H9 (cell line): ENCODE results near the gene IRF7. TPM values are rescaled to one million over a fixed set of nuclear protein-coding genes. Genes with fewer than 3 reads are reported as not detected.
A peak's percentile ranks its signal among the peaks of the same experiment; 100 is the strongest.

Experiments
- DNase-seq: peaks from one replicate; pipeline ENCODE4 v3.0.0-alpha.2; 2017
- H2AFZ ChIP-seq: one replicate; pipeline ENCODE4 v1.6.1; 2013; ENCODE audit warnings: mild to moderate bottlenecking, low read length, control low read depth, moderate library complexity
- H2AK5ac ChIP-seq: 2 replicates; pipeline ENCODE4 v1.6.1; 2013; ENCODE audit warnings: low read length, control low read depth, mixed read lengths; ENCODE audit not compliant: insufficient read length
- H2BK120ac ChIP-seq: one replicate; pipeline ENCODE4 v1.6.1; 2013; ENCODE audit warnings: low read depth, mild to moderate bottlenecking, low read length, control low read depth, inconsistent platforms; ENCODE audit not compliant: poor library complexity, severe bottlenecking
- H2BK12ac ChIP-seq: 2 replicates; pipeline ENCODE4 v1.6.1; 2013; ENCODE audit warnings: low read length, control low read depth, mixed read lengths, low read depth; ENCODE audit not compliant: insufficient read length
- H2BK15ac ChIP-seq: 2 replicates; pipeline ENCODE4 v1.6.1; 2013; ENCODE audit warnings: low read depth, low read length, control low read depth
- H2BK20ac ChIP-seq: one replicate; pipeline ENCODE4 v1.6.1; 2013; ENCODE audit warnings: low read depth, mild to moderate bottlenecking, low read length, control low read depth, inconsistent platforms; ENCODE audit not compliant: poor library complexity, severe bottlenecking
- H2BK5ac ChIP-seq: 2 replicates; pipeline ENCODE4 v1.6.1; 2013; ENCODE audit warnings: low read length, control low read depth, mixed read lengths; ENCODE audit not compliant: insufficient read length
- H3K14ac ChIP-seq: 2 replicates; pipeline ENCODE4 v1.6.1; 2013; ENCODE audit warnings: low read length, control low read depth; ENCODE audit not compliant: insufficient read depth
- H3K18ac ChIP-seq: 2 replicates; pipeline ENCODE4 v1.6.1; 2013; ENCODE audit warnings: low read depth, mild to moderate bottlenecking, mixed read lengths, low read length, control low read depth; ENCODE audit not compliant: insufficient read length
- H3K23ac ChIP-seq: 2 replicates; pipeline ENCODE4 v1.6.1; 2013; ENCODE audit warnings: low read length, control low read depth, mixed read lengths, low read depth; ENCODE audit not compliant: insufficient read length
- H3K23me2 ChIP-seq: 2 replicates; pipeline ENCODE4 v1.6.1; 2013; ENCODE audit warnings: low read depth, mild to moderate bottlenecking, mixed read lengths, low read length, control low read depth; ENCODE audit not compliant: insufficient read length, poor library complexity, severe bottlenecking
- H3K27ac ChIP-seq: 2 replicates; pipeline ENCODE4 v1.5.1; 2013; ENCODE audit warnings: low read length, control low read depth, mixed read lengths, low read depth; ENCODE audit not compliant: insufficient read length
- H3K27me3 ChIP-seq: 2 replicates; pipeline ENCODE4 v1.6.1; 2013; ENCODE audit warnings: low read length, control low read depth, inconsistent platforms; ENCODE audit not compliant: insufficient read depth
- H3K4ac ChIP-seq: 2 replicates; pipeline ENCODE4 v1.6.1; 2013; ENCODE audit warnings: low read depth, mild to moderate bottlenecking, control low read depth, inconsistent platforms, low read length, moderate library complexity
- H3K4me1 ChIP-seq: 2 replicates; pipeline ENCODE4 v1.6.1; 2013; ENCODE audit warnings: low read length, control low read depth, inconsistent platforms; ENCODE audit not compliant: insufficient read depth
- H3K4me2 ChIP-seq: 2 replicates; pipeline ENCODE4 v1.6.1; 2013; ENCODE audit warnings: low read length, control low read depth, mixed read lengths; ENCODE audit not compliant: insufficient read length, insufficient read depth
- H3K56ac ChIP-seq: 2 replicates; pipeline ENCODE4 v1.6.1; 2013; ENCODE audit warnings: low read depth, mild to moderate bottlenecking, mixed read lengths, low read length, control low read depth; ENCODE audit not compliant: insufficient read length
- H3K79me1 ChIP-seq: 2 replicates; pipeline ENCODE4 v1.6.1; 2013; ENCODE audit warnings: low read depth, mild to moderate bottlenecking, moderate library complexity, low read length, control low read depth, inconsistent platforms; ENCODE audit not compliant: insufficient read depth, poor library complexity, severe bottlenecking
- H3K79me2 ChIP-seq: 2 replicates; pipeline ENCODE4 v1.6.1; 2013; ENCODE audit warnings: low read length, control low read depth, inconsistent platforms; ENCODE audit not compliant: insufficient read depth
- H3K9ac ChIP-seq: 2 replicates; pipeline ENCODE4 v1.6.1; 2013; ENCODE audit warnings: low read length, control low read depth, mixed read lengths; ENCODE audit not compliant: insufficient read length; ENCODE audit errors: extremely low read depth
- H3K9me3 ChIP-seq: one replicate; pipeline ENCODE4 v1.6.1; 2013; ENCODE audit warnings: low read depth, low read length, inconsistent platforms; ENCODE audit not compliant: control insufficient read depth
- H3T11ph ChIP-seq: one replicate; pipeline ENCODE4 v1.6.1; 2013; ENCODE audit warnings: mild to moderate bottlenecking, low read length, control low read depth, inconsistent platforms
- H4K20me1 ChIP-seq: one replicate; pipeline ENCODE4 v1.6.1; 2013; ENCODE audit not compliant: control insufficient read depth, insufficient read length, insufficient read depth
- H4K5ac ChIP-seq: 2 replicates; pipeline ENCODE4 v1.6.1; 2013; ENCODE audit warnings: low read depth, mild to moderate bottlenecking, mixed read lengths, low read length, control low read depth; ENCODE audit not compliant: insufficient read length
- H4K8ac ChIP-seq: replicated peaks from 2 replicates; pipeline ENCODE4 v1.6.1; 2013; ENCODE audit warnings: low read length, control low read depth, mixed read lengths, low read depth; ENCODE audit not compliant: insufficient read length
- H4K91ac ChIP-seq: 2 replicates; pipeline ENCODE4 v1.6.1; 2013; ENCODE audit warnings: low read depth, mild to moderate bottlenecking, moderate library complexity, mixed read lengths, low read length, control low read depth; ENCODE audit not compliant: insufficient read length
- H3K27ac Mint-ChIP-seq, 3 experiments: 2 replicates in 2 of 3; 3 replicates in 1 of 3; pipeline ENCODE4 v1.8.0; 2020 to 2021; ENCODE audit warnings: mixed read lengths in 3 of 3, mild to moderate bottlenecking in 1 of 3, moderate library complexity in 1 of 3
- H3K27me3 Mint-ChIP-seq: 2 replicates; pipeline ENCODE4 v1.8.0; 2021; ENCODE audit warnings: low read depth, mild to moderate bottlenecking, moderate library complexity, mixed read lengths
- H3K36me3 Mint-ChIP-seq, 3 experiments: 2 replicates in 2 of 3; 3 replicates in 1 of 3; pipeline ENCODE4 v1.8.0; 2020 to 2021; ENCODE audit warnings: low read depth in 3 of 3, mixed read lengths in 3 of 3; ENCODE audit not compliant: insufficient read depth in 1 of 3
- H3K4me1 Mint-ChIP-seq, 2 experiments: 2 replicates each; pipeline ENCODE4 v1.8.0; 2020; ENCODE audit warnings: mixed read lengths in 2 of 2
- H3K4me3 Mint-ChIP-seq, 2 experiments: 2 replicates in 1 of 2; 3 replicates in 1 of 2; pipeline ENCODE4 v1.8.0; 2020 to 2021; ENCODE audit warnings: mild to moderate bottlenecking in 2 of 2, mixed read lengths in 2 of 2, moderate library complexity in 1 of 2
- H3K9me3 Mint-ChIP-seq, 2 experiments: 2 replicates in 1 of 2; 3 replicates in 1 of 2; pipeline ENCODE4 v1.8.0; 2020; ENCODE audit warnings: mild to moderate bottlenecking in 2 of 2, mixed read lengths in 2 of 2, moderate library complexity in 1 of 2
- WGBS: extraction: QIAGEN DNeasy Blood & Tissue Kit; methylation state at CpG from one replicate; pipeline ENCODE4 v1.1.7; 2013; ENCODE audit warnings: missing lambda C conversion rate, low lambda C conversion rate, mixed read lengths; ENCODE audit not compliant: insufficient read length; ENCODE audit errors: extremely low coverage; 5-methylcytosine and 5-hydroxymethylcytosine counted together
- total RNA-seq: library from RNA; stranded (reverse); gene quantifications from 2 replicates; pipeline ENCODE4 v1.2.1, GENCODE V29; 2021
- TF ChIP-seq, protein P1 (sequence below): fragments of 200-600 bp; sonication (generic); conservative IDR thresholded peaks from 3 replicates; pipeline ENCODE4 v1.8.0; 2021; ENCODE audit warnings: antibody characterized with exemption, mild to moderate bottlenecking

Gene IRF7
- total RNA-seq, 1 experiment from 2014 or later, result 9.8 TPM

DNA sequence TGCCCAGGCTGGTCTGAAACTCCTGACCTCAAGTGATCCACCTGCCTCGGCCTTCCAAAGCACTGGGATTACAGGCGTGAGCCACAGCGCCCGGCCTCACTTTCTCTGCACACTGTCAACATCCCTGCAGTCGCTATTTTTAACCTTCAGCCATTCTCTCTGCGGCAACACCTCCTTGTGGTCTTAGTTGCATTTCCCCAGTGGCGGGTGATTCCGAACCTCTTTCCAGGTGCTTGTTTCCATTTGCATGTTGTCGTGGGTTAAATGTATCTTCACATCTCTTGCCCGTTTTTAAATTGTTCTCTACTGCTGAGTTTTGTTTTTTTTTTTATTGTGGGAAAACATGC lies 13.5 kb upstream of the IRF7 start:
- Histone ChIP-seq H4K91ac (no peak overlapping the region), H2BK20ac (no peak overlapping the region), H3K4me1 (no peaks in the 10 kb centered on the region), H3K9me3 (no peaks in the 10 kb centered on the region), H2BK12ac (no peak overlapping the region), H4K20me1 (no peaks in the 10 kb centered on the region), H3K9ac (no peak overlapping the region), H3K23ac (no peak overlapping the region), H3K18ac (no peak overlapping the region), H3T11ph (no peak overlapping the region), H3K27me3 (peaks cover 6% of the 10 kb centered on the region; the same call in 1 of the 2 replicates), H3K56ac (no peak overlapping the region), H3K79me2 (no peaks in the 10 kb centered on the region), H2BK5ac (no peak overlapping the region), H4K5ac (no peak overlapping the region), H2AFZ (no peak overlapping the region), H2BK15ac (no peak overlapping the region), H4K8ac (no peak overlapping the region), H2AK5ac (no peak overlapping the region), H3K27ac (no peak overlapping the region), H3K79me1 (no peaks in the 10 kb centered on the region), H3K4ac (no peak overlapping the region), H3K14ac (no peak overlapping the region), H2BK120ac (no peak overlapping the region), H3K23me2 (no peaks in the 10 kb centered on the region), H3K4me2 (no peak overlapping the region)
- TF ChIP-seq, protein P1, sequence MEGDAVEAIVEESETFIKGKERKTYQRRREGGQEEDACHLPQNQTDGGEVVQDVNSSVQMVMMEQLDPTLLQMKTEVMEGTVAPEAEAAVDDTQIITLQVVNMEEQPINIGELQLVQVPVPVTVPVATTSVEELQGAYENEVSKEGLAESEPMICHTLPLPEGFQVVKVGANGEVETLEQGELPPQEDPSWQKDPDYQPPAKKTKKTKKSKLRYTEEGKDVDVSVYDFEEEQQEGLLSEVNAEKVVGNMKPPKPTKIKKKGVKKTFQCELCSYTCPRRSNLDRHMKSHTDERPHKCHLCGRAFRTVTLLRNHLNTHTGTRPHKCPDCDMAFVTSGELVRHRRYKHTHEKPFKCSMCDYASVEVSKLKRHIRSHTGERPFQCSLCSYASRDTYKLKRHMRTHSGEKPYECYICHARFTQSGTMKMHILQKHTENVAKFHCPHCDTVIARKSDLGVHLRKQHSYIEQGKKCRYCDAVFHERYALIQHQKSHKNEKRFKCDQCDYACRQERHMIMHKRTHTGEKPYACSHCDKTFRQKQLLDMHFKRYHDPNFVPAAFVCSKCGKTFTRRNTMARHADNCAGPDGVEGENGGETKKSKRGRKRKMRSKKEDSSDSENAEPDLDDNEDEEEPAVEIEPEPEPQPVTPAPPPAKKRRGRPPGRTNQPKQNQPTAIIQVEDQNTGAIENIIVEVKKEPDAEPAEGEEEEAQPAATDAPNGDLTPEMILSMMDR, result peak; percentile 25; the same call in 1 of the 3 replicates
- H3K4me1 Mint-ChIP-seq, result peaks cover 9 to 20% of the 10 kb centered on the region in 2 experiments
- H3K27ac Mint-ChIP-seq, result peak overlapping the region in 1 of 3 experiments; percentile 23; a peak in 1 of 7 replicates
- H3K4me3 Mint-ChIP-seq, result no peak overlapping the region; a peak in 1 of 5 replicates
- no CpG with 5 or more reads among the region's 10 CpGs for WGBS
- no peaks in the 10 kb centered on the region; a peak in 1 of 5 replicates for H3K9me3 Mint-ChIP-seq
- peaks cover 0 to 7% (median 0%) of the 10 kb centered on the region in 3 experiments; a peak in 4 of 7 replicates for H3K36me3 Mint-ChIP-seq
- peaks cover 27% of the 10 kb centered on the region for H3K27me3 Mint-ChIP-seq
- no peak for DNase-seq
